MM.1S (cell line): ENCODE data around the gene PSRC1.

Source experiments
- DNase-seq: peaks from one replicate; pipeline ENCODE4 v3.0.0-alpha.2; 2015
- H2AFZ ChIP-seq: fragments of 300-600 bp; sonication (generic); 2 replicates; pipeline ENCODE4 v1.6.0; 2016; ENCODE audit warnings: antibody characterized with exemption, low read length
- H3F3A ChIP-seq: fragments of 300-600 bp; sonication (generic); 2 replicates; pipeline ENCODE4 v1.6.1; 2016; ENCODE audit warnings: mild to moderate bottlenecking, antibody characterized with exemption, low read length, moderate library complexity, mixed read lengths; ENCODE audit not compliant: insufficient read depth
- H3K27ac ChIP-seq: fragments of 300-600 bp; sonication (generic); 2 replicates; pipeline ENCODE4 v1.5.1; 2016; ENCODE audit warnings: mild to moderate bottlenecking, low read length
- H3K27me3 ChIP-seq: fragments of 300-600 bp; sonication (generic); replicated peaks from 2 replicates; pipeline ENCODE4 v1.6.0; 2016; ENCODE audit warnings: low read length; ENCODE audit not compliant: insufficient read depth
- H3K36me3 ChIP-seq: fragments of 300-600 bp; sonication (generic); replicated peaks from 2 replicates; pipeline ENCODE4 v1.6.1; 2016; ENCODE audit warnings: mild to moderate bottlenecking, low read length, mixed read lengths; ENCODE audit not compliant: insufficient read depth
- H3K4me1 ChIP-seq: fragments of 300-600 bp; sonication (generic); 2 replicates; pipeline ENCODE4 v1.6.1; 2016; ENCODE audit warnings: low read length, mixed read lengths
- H3K4me2 ChIP-seq: fragments of 300-600 bp; sonication (generic); 2 replicates; pipeline ENCODE4 v1.6.0; 2016; ENCODE audit warnings: low read depth, low read length
- H3K4me3 ChIP-seq: fragments of 300-600 bp; sonication (generic); 2 replicates; pipeline ENCODE4 v1.5.1; 2016; ENCODE audit warnings: low read length, mixed read lengths
- H3K79me2 ChIP-seq: fragments of 300-600 bp; sonication (generic); 2 replicates; pipeline ENCODE4 v1.6.1; 2016; ENCODE audit warnings: mixed run types, low read length, mixed read lengths
- H3K9ac ChIP-seq: fragments of 300-600 bp; sonication (generic); 2 replicates; pipeline ENCODE4 v1.6.1; 2016; ENCODE audit warnings: low read length, mixed read lengths
- H3K9me2 ChIP-seq: fragments of 300-600 bp; sonication (generic); replicated peaks from 2 replicates; pipeline ENCODE4 v1.6.1; 2016; ENCODE audit warnings: mild to moderate bottlenecking, low read length, mixed read lengths; ENCODE audit not compliant: insufficient read depth
- H3K9me3 ChIP-seq: fragments of 300-600 bp; sonication (generic); replicated peaks from 2 replicates; pipeline ENCODE4 v1.6.1; 2016; ENCODE audit warnings: mild to moderate bottlenecking, low read length, mixed read lengths; ENCODE audit not compliant: insufficient read depth
- H4K20me1 ChIP-seq: fragments of 300-600 bp; sonication (generic); 2 replicates; pipeline ENCODE4 v1.6.1; 2016; ENCODE audit warnings: mild to moderate bottlenecking, low read length, moderate library complexity, mixed read lengths; ENCODE audit not compliant: insufficient read depth
- EZH2 ChIP-seq: fragments of 300-600 bp; sonication (generic); optimal IDR thresholded peaks from 2 replicates; pipeline ENCODE3; 2017; ENCODE audit warnings: low read depth, mild to moderate bottlenecking, antibody characterized with exemption, low read length, mixed read lengths
- EZH2phosphoT487 ChIP-seq: fragments of 300-600 bp; sonication (generic); IDR thresholded peaks from 2 replicates; pipeline ENCODE4 v1.6.1; 2018; ENCODE audit warnings: antibody characterized with exemption, low read length
- TF ChIP-seq, protein P1 (sequence below): fragments of 300-600 bp; sonication (generic); IDR thresholded peaks from 2 replicates; pipeline ENCODE4 v1.5.1; 2016; ENCODE audit warnings: antibody characterized with exemption, low read length, mixed read lengths

The PSRC1 gene

DNA sequence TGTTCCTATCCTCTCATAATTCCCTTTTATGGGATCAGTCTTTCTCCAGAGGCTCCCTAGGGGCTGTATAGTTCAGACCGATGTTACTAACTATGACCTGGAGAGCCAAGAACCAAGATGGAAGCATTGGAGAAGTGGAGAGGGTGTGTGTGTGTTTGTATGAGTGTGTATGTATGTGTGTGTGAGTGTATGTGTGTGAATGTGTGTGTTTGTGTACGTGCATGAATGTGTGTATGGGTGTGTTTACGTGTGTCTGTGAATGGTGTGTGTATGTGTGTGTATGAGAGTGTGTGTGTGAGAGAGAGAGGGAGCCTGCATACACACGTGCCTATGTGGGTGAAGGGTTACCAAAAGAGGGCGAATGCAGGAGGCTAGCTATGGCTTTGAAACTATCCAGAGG is 18.9 kb upstream of the PSRC1 start:
- no peaks in the 10 kb centered on the region for H3K27me3 ChIP-seq
- TF ChIP-seq EZH2 (no peak), EZH2phosphoT487 (no peak)
- TF ChIP-seq, protein P1, sequence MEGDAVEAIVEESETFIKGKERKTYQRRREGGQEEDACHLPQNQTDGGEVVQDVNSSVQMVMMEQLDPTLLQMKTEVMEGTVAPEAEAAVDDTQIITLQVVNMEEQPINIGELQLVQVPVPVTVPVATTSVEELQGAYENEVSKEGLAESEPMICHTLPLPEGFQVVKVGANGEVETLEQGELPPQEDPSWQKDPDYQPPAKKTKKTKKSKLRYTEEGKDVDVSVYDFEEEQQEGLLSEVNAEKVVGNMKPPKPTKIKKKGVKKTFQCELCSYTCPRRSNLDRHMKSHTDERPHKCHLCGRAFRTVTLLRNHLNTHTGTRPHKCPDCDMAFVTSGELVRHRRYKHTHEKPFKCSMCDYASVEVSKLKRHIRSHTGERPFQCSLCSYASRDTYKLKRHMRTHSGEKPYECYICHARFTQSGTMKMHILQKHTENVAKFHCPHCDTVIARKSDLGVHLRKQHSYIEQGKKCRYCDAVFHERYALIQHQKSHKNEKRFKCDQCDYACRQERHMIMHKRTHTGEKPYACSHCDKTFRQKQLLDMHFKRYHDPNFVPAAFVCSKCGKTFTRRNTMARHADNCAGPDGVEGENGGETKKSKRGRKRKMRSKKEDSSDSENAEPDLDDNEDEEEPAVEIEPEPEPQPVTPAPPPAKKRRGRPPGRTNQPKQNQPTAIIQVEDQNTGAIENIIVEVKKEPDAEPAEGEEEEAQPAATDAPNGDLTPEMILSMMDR: no peak
- H3K4me2 ChIP-seq: no peak overlapping the region

DNA sequence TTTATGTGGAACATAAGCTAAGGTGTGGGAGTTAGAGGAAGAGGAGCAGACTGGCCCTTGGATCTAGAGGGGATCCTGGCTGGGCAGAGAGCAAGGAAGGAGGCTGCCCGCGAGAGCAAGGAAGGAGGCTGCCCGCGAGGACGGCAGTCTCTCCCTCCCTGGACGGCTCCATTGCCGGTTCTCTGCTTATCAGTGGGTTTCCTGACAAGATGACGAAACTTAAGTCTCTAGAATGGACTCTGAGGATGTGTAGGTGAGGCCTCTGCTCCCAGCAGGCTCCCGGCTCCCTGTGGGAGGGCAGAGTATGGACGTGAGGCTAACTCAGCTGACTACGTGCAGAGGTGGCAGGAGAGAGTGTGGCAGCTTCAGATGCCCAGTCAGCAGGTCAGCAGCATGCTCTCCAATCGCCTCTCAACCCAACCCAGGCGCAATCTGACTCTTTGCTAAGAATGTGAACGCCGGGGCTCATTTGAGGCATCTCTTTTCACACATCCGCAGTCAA is 17.8 kb upstream of the PSRC1 start:
- Histone ChIP-seq H4K20me1 (no peaks in the 10 kb centered on the region), H3K36me3 (no peaks in the 10 kb centered on the region), H3K4me3 (no peak overlapping the region), H3K27ac (no peak overlapping the region), H3K4me2 (no peak overlapping the region), H3K79me2 (no peaks in the 10 kb centered on the region), H3K9ac (no peak overlapping the region), H3K9me2 (no peaks in the 10 kb centered on the region), H3K4me1 (no peaks in the 10 kb centered on the region), H3K27me3 (no peaks in the 10 kb centered on the region), H3K9me3 (no peaks in the 10 kb centered on the region), H3F3A (no peaks in the 10 kb centered on the region), H2AFZ (no peak overlapping the region)
- no peak for TF ChIP-seq EZH2phosphoT487
- TF ChIP-seq, protein P1: no peak
- TF ChIP-seq EZH2: no peak
- DNase-seq: no peak

More for the DNA sequence above, 18.9 kb upstream of the PSRC1 start:
- Histone ChIP-seq H3K36me3 (no peaks in the 10 kb centered on the region), H3K9me3 (no peaks in the 10 kb centered on the region), H4K20me1 (no peaks in the 10 kb centered on the region), H3K27ac (no peak overlapping the region), H3K4me3 (no peak overlapping the region), H3K9me2 (no peaks in the 10 kb centered on the region), H3F3A (no peaks in the 10 kb centered on the region), H2AFZ (no peak overlapping the region), H3K4me1 (no peaks in the 10 kb centered on the region), H3K79me2 (no peaks in the 10 kb centered on the region), H3K9ac (no peak overlapping the region)
- DNase-seq: no peak

DNA sequence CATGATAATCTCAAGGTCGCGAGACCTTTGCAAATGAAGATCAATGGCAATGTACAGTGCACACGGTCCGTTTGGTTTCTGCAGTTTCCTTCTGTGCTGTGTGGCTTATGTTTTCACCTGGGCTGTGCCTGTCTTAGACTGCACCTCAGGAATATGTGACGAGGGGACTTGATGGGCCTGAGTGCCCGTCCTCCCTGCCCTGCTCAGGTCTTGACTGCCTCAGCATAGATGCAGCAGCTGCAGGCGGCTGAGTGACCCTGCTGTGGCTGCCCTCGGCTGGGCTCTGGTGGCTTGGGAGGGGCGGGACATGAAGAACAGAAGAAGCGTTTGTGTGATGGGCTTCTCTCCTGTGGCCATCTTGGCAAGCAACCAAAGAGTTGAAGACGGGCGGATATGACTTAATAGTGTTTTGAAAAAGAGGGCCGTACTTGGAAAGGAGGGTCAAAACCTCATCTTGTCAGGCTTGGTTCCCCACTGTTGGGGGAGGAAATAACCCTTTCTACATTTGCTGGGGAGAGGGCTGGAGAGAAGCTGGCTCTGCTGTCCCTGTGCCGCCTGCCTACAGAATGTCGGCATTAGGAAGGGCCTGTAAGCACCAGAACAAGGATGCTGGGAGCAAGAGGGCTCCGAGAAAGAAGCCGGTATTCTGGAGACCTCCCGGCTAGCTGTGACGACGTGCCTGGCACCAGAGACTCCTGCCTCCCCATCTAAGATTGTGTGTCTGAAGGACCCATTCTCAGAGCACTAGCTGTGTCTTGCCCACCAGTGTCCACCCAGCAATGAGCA is 16.8 kb upstream of the PSRC1 start:
- H3K79me2 ChIP-seq: no peaks in the 10 kb centered on the region
- no peaks in the 10 kb centered on the region for H3K4me1 ChIP-seq
- no peak overlapping the region for H3K4me3 ChIP-seq
- H4K20me1 ChIP-seq: no peaks in the 10 kb centered on the region
- DNase-seq: no peak
- no peak overlapping the region for H3K4me2 ChIP-seq
- no peaks in the 10 kb centered on the region for H3K36me3 ChIP-seq
- no peak overlapping the region for H2AFZ ChIP-seq
- H3K9me3 ChIP-seq: no peaks in the 10 kb centered on the region
- no peak overlapping the region for H3K27ac ChIP-seq
- no peak overlapping the region for H3K9ac ChIP-seq
- H3K9me2 ChIP-seq: no peaks in the 10 kb centered on the region
- no peaks in the 10 kb centered on the region for H3F3A ChIP-seq
- TF ChIP-seq EZH2phosphoT487 (no peak), EZH2 (no peak)
- TF ChIP-seq, protein P1: no peak
- H3K27me3 ChIP-seq: no peaks in the 10 kb centered on the region
